K562 (cell line): ENCODE results near the gene NAALAD2. TPM values are rescaled to one million over a fixed set of nuclear protein-coding genes. Genes with fewer than 3 reads are reported as not detected.

Experiments used
- DPF2 ChIP-seq: fragments of 450-650 bp; IDR thresholded peaks from 2 replicates; pipeline ENCODE4 v1.6.1; 2016
- FOXA3 ChIP-seq, 2 experiments: fragments of 450-650 bp in 1 of 2; sonication (generic) in 1 of 2; formaldehyde crosslinking; IDR thresholded peaks in 1 of 2; conservative IDR thresholded peaks in 1 of 2; 2 replicates each; pipeline versions ENCODE4 v1.4.0 to v1.8.0; 2020 to 2022; ENCODE audit warnings: mild to moderate bottlenecking in 2 of 2, missing genetic modification reagents in 1 of 2
- FOXK2 ChIP-seq, 2 experiments: fragments of 450-650 bp; IDR thresholded peaks in 1 of 2; conservative IDR thresholded peaks in 1 of 2; 2 replicates each; pipeline ENCODE4 v1.6.1; 2016; ENCODE audit warnings: low read depth in 2 of 2, mild to moderate bottlenecking in 1 of 2
- HDGF ChIP-seq: fragments of 450-650 bp; IDR thresholded peaks from 2 replicates; pipeline ENCODE4 v1.6.1; 2016
- MAZ ChIP-seq, 2 experiments: fragments of 450-650 bp in 1 of 2; sonication (generic) in 1 of 2; formaldehyde crosslinking; IDR thresholded peaks in 1 of 2; conservative IDR thresholded peaks in 1 of 2; 2 replicates each; pipeline versions ENCODE4 v1.4.0 to v1.5.0; 2020; ENCODE audit warnings: mild to moderate bottlenecking in 1 of 2, missing genetic modification reagents in 1 of 2
- MGA ChIP-seq: fragments of 450-650 bp; IDR thresholded peaks from 2 replicates; pipeline ENCODE4 v1.6.1; 2016; ENCODE audit warnings: mild to moderate bottlenecking, moderate library complexity
- MLLT1 ChIP-seq, 2 experiments: fragments of 450-650 bp; IDR thresholded peaks; 2 replicates each; pipeline ENCODE4 v1.6.1; 2016
- MTA3 ChIP-seq: fragments of 450-650 bp; formaldehyde crosslinking; IDR thresholded peaks from 2 replicates; pipeline ENCODE4 v1.6.1; 2017; ENCODE audit warnings: mild to moderate bottlenecking, borderline replicate concordance
- NFIC ChIP-seq: fragments of 450-650 bp; IDR thresholded peaks from 2 replicates; pipeline ENCODE4 v1.6.1; 2017; ENCODE audit warnings: mild to moderate bottlenecking, inconsistent platforms
- SMAD4 ChIP-seq: fragments of 250-450 bp; sonication (Bioruptor Pico); conservative IDR thresholded peaks from 2 replicates; pipeline ENCODE4 v1.8.0; 2021; ENCODE audit warnings: inconsistent platforms, mild to moderate bottlenecking, moderate library complexity
- SMARCA5 ChIP-seq: fragments of 450-650 bp; IDR thresholded peaks from 2 replicates; pipeline ENCODE4 v1.6.1; 2016
- TFAP4 ChIP-seq: sonication (generic); formaldehyde crosslinking; IDR thresholded peaks from 2 replicates; pipeline ENCODE4 v1.8.0; 2022; ENCODE audit warnings: missing genetic modification reagents, mild to moderate bottlenecking, moderate library complexity, borderline replicate concordance
- polyA plus RNA-seq, 8 experiments: library from polyadenylated mRNA; depleted of rRNA in 4 of 8; stranded (reverse) in 5 of 8; unstranded in 3 of 8; fragments of >200 nt; fragmentation: Nextera tagmentation in 2 of 8; fragmentation: Illumina TruSeq in 1 of 8; extraction: Ambion mirVana in 2 of 8; extraction: Trizol in 1 of 8; gene quantifications; 2 replicates each; pipeline versions ENCODE4 v1.2.1 to v1.2.3, GENCODE V29; 2011 to 2014; ENCODE audit warnings: inconsistent platforms in 1 of 8, missing spikeins in 1 of 8
- total RNA-seq, 7 experiments: library from RNA; depleted of rRNA in 6 of 7; stranded (reverse); fragments of >200 nt in 6 of 7; fragmentation: Illumina TruSeq in 2 of 7; extraction: Trizol in 2 of 7; gene quantifications; 2 replicates each; pipeline versions ENCODE4 v1.2.1 to v1.2.3, GENCODE V29; 2011 to 2021; ENCODE audit warnings: low replicate concordance in 1 of 7

NAALAD2 gene
- total and polyA plus RNA-seq, 9 of the 15 experiments (the other 6 are each of a cell fraction or from before 2014, with no cell fraction given): 0.05 to 0.24 (median 0.12) TPM

GRCh38 chr11:90239967-90240636 lies 105.6 kb downstream of the NAALAD2 start (continued):
- peak; percentile 33 to 61; a peak in 2 of 4 replicates for TF ChIP-seq FOXA3 (CRISPR knock-in tag; conservative IDR thresholded peaks at IDR 0.05 in 1 of 2, IDR thresholded peaks at IDR 0.05 in 1 of 2)
- TF ChIP-seq MGA: peak; percentile 73
- peak in 1 of 2 experiments; percentile 72; a peak in 2 of 4 replicates for TF ChIP-seq MLLT1 (IDR thresholded peaks at IDR 0.05)
- TF ChIP-seq HDGF: 0 out of 2 replicates have a peak, but pooled peaks have one; percentile 22
- TF ChIP-seq MTA3: peak; percentile 51; the same call in 1 of the 2 replicates
- peak; percentile 31 to 75; a peak in 2 of 4 replicates for TF ChIP-seq FOXK2 (conservative IDR thresholded peaks at IDR 0.05 in 1 of 2, IDR thresholded peaks at IDR 0.05 in 1 of 2; ENCODE audit: low read depth in 2 of 2)
- 0 out of 2 replicates have a peak, but pooled peaks have one; percentile 38 for TF ChIP-seq SMAD4 (CRISPR knock-in tag)
- peak; percentile 51; the same call in 1 of the 2 replicates for TF ChIP-seq DPF2
- TF ChIP-seq MAZ (CRISPR knock-in tag; conservative IDR thresholded peaks at IDR 0.05 in 1 of 2, IDR thresholded peaks at IDR 0.05 in 1 of 2): 0 out of 4 replicates have a peak, but pooled peaks of 1 of the 2 experiments have one; percentile 50
- peak; percentile 79 for TF ChIP-seq SMARCA5
- peak; percentile 12; the same call in 1 of the 2 replicates for TF ChIP-seq TFAP4 (CRISPR knock-in tag)
- 0 out of 2 replicates have a peak, but pooled peaks have one; percentile 7 for TF ChIP-seq NFIC
